GM21367 (cell line): ENCODE measurements around the gene NUTM1.
"Not testable (repeated sequence)": the region's sequence is repeated elsewhere in the genome, so short reads cannot be mapped to it uniquely, and the experiment has no call there.

ENCODE experiments used
- ATAC-seq: cut with Tn5 transposase; IDR thresholded peaks from one replicate; pipeline ENCODE4 v1.9.1; 2021; ENCODE audit not compliant: unreplicated experiment

The NUTM1 gene

GRCh38 chr15:34364041-34364440 lies 20.9 kb downstream of the NUTM1 start:
- ATAC-seq: no peak

DNA sequence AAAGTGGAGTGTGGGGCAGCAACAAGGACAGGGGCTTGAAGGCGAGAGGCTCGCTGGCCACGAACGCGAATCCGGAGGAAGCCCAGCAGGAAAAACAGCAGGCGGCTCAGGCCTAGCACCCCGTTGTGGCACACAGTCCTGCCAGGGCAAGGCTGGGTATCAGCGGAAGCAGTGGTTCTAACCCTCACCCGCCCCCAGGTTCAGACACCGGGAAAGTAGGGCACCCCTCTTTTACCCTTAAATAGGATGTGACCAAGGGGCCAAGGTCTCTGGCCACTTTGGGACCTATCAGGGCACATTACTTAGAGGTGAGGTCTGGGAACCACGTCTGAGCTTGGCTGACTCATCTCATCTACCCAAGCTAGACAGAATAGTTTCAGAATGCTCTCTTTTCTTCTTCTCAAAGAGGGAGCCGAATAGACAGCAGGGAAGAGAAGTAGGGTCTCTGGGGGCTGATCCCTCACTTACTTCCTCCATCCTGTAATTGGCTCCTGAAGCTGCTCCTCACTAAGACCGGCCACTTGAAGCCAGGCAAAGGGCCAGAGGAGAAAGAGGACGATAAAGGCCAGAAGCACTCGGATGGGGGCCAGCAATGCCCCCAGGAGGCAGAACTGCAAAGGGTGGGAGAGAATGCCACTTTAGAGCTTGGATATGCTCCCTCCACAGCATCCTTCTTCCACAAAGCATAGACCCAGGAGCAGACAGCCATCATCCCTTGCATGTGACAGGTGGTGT lies 22.1 kb downstream of the NUTM1 start:
- ATAC-seq: no peak

GRCh38 chr15:34365836-34366235 lies 22.7 kb downstream of the NUTM1 start:
- ATAC-seq: no peak

GRCh38 chr15:34366271-34367065 lies 23.4 kb downstream of the NUTM1 start:
- ATAC-seq: no peak

DNA sequence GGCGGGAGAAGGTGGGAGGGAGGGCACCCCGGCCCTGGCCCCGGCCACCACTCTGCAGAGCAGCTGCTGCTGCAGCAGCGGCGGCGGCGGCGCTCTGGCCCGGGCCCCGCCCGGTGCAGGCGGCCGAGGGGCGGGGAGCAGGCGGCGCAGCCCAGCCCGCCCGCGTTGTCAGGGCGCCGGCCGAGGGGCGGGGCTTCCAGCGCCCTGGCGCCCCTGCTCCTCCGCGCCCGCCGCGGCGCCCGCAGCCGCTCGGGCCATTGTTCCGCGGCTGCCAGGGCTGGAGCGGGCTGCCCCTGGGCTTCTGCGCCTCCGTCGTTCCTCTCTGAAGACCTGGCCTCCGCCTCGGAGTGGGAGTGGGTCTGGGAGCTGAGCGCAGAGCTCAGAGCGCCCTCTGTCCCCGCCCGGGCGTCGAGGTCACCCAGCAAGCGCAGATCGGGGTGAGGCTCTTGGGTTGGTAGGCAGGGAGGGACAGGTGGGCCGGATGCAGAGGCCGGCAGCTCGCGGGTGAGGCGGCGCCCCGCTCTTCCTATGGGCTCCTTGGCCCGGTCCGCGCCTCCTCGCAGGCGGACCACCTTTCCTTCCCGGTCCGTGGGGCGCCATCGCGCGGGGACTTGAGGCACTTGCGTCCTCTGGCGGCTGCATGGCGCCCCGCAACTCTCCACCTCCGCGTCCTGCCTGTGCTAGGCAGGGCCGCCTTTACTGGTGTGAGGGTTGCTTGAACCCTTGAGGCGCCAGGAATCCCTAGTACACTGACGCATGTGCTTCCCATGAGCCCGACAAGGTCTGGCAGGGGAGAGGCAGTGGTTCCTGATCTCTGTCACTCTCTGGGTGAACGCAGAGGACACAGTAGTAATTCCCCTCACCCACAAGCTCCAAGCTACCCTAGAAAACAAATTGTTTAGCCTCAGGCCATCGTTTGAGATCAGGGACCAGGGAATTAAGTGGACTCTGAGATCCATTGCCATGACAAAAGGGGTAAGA lies 24.3 kb downstream of the NUTM1 start, which contains the start of gene LPCAT4:
TSS of gene LPCAT4 (minus strand) at position 96 of the 981 bp plus-strand sequence. CDS start 96 bp downstream, outside the sequence.
- ATAC-seq: peak; percentile 67

DNA sequence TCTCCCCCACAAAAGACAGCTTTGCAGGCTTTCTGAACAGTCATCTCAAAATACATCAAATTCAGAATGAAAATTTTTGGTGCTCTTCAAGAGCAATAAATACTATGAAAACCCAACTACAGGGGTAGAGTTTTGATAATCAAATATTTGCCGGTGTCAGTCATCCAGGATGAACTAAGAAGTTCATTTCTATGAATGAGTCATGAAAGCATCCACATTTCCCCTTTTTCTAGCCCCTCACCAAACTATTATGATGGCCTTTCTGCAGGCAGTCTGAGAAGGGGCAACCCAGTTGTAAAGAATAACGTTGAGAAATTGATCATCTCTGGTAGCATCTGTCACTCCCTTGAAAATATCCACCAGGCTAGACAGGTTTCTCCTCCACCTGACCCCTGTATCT lies 27.0 kb downstream of the NUTM1 start:
- ATAC-seq: no peak

- no peak for ATAC-seq
These were observed 27.5 kb downstream of the NUTM1 start for GRCh38 chr15:34370643-34371042.

DNA sequence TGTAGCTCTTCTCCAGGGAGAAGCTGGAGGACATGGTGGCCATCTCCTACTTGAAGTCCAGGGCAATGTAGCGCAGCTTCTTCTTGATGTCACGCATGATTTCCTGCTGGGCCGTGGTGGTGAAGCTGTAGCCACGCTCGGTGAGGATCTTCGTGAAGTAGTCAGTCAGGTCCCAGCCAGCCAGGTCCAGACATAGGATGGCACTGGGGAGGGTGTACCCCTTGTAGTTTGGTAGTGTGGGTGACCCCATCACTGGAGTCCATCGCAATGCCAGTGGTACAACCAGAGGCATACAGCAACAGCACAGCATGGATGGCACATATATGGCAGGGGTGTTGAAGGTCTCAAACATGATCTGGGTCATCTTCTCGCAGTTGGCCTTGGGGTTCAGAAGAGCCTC lies 30.8 kb downstream of the NUTM1 start:
- no peak for ATAC-seq

DNA sequence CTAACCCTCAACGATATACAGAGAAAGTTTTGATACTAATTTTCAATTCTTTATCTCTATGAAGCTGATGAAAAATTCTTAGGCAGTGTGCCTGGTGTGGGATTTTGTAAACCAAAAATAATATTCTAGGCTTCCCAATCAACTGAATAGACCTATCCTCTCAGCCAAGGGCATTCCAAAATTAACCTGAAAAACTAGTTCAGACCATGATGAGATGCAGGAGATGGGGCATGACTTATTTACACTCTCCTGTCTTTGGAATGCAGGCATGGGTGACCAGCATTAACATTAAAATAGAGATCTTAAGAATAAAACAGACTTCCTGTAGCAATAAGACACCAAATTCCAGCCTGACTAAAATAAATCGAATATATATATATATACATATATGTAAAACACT lies 31.7 kb downstream of the NUTM1 start:
- no peak for ATAC-seq

GRCh38 chr15:34375541-34375940 lies 32.4 kb downstream of the NUTM1 start:
- ATAC-seq: not testable (repeated sequence)

DNA sequence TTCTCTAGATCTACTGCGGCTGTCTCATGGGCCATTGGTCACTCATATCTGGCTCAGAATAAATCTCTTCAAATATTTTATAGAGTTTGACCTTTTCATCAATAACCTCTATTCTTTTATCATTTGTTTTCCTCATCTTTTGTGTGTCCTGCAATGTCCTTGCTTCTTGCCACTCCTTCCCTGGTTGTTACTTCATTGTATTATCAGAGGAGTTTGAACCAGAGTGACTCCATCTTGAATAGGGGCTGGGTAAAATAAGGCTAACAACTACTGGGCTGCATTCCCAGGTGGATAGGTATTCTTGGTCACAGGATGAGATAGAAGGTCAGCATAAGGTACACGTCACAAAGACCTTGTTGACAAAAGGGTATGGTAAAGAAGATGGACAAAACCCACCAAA lies 33.7 kb downstream of the NUTM1 start:
- ATAC-seq: no peak

- not testable (repeated sequence) for ATAC-seq
These were observed 37.4 kb downstream of the NUTM1 start for GRCh38 chr15:34380491-34380890.

DNA sequence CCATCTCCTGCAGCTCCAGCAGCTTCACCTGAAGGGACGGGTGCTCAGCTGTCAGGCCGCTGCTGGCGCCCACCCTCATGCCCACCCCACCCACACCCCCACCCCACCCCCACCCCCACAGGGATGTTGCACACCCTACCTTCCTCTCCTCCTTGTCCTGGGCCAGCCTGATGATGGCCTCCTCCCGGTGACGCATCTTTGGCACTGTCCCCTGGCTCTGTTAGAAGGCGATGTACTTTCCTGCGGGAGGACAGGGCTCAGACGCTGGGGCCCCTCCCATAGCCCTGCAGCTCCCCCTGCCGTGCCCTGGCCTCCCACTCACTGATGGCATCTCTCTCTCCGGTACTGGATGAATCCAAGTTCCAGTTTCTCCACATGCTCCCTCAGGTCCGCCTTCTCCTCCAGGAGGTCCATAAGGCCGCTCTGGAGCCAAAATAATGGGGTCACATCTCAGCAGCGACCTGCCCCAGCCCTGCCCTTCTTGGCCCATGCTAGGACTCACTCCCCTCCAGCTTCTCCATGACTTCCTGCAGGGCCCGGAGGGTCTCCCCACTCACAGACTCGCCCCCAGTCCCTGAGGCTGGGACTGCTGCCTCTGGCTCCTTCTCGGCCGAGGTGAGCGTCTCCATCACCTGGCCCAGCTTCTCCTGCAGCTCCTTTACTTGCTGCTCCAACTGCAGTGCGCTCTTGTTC lies 38.9 kb downstream of the NUTM1 start:
- ATAC-seq: not testable (repeated sequence)

- ATAC-seq: not testable (repeated sequence)
These were observed 46.5 kb downstream of the NUTM1 start for GRCh38 chr15:34389594-34390086.

DNA sequence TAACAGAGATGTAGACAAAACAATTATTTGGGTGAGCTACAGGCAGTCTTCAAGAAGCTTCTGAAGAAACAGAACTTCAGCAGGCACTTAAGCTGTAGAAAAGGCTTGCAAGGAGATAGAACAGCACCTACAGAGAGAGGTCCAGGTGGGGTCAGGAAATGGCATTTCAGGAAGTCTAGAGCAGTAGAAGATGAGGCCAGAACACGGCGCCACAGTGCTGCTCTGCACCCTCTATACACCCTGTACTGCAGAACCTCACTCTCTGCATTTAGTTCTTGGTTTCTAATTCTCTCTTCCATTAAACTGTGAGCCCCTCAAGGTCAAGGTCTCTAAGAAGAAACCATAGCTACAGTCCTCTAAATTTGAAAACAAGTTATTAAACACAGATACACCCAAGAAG lies 49.9 kb downstream of the NUTM1 start:
- not testable (repeated sequence) for ATAC-seq

GRCh38 chr15:34397637-34398259 lies 54.6 kb downstream of the NUTM1 start:
- ATAC-seq: not testable (repeated sequence)

DNA sequence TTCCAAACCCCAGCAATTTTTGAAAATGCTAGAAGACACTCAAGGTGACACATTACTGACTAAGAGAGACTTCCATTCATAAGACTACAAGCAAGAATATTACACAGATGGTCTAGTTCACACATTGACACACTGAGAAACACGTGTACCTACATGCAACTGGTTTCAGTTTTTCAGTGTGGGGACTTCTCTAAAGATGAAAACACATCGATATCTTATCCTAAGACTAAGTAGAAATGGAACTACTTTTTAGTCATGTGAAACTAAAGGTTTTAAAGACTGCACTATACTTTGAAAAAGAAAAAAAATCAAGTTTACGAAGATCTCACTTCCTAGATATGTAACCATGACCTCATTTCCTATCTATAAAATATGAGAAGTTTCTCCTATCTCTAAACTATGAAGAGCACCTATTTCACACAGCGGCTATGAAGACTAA lies 60.1 kb downstream of the NUTM1 start:
- not testable (repeated sequence) for ATAC-seq

- ATAC-seq: not testable (repeated sequence)
These were observed 60.8 kb downstream of the NUTM1 start for GRCh38 chr15:34403899-34404298.
